Cerebellar cortex (tissue), 1 donor: ENCODE results near the gene ZNF507.
"Not testable (repeated sequence)": the region's sequence is repeated elsewhere in the genome, so short reads cannot be mapped to it uniquely, and the experiment has no call there.

Experiments
- DNase-seq: peaks from one replicate; pipeline ENCODE4 v3.0.0-alpha.2; 2015; ENCODE audit warnings: low spot score

ZNF507 gene

DNA sequence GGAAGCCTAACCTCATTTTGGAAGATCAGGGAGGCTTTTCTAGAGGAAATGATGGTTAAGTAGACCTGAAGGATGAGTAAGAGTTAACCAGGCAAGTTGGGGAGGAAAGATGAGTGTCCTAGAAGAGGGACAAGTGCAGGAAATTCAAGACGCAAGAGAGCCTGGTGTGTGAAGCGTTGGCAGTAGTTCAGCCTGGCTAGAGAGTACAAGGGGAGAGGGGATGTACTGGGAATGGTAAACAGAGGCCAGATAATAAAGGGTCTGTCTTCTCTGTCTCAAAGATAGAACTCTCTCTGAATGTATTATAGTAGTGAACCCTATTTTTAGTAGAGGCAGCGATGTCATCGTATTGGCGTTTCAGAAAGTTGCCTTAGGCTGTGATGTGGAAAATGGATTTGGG is 69.8 kb downstream of the ZNF507 start:
- DNase-seq = no peak

DNA sequence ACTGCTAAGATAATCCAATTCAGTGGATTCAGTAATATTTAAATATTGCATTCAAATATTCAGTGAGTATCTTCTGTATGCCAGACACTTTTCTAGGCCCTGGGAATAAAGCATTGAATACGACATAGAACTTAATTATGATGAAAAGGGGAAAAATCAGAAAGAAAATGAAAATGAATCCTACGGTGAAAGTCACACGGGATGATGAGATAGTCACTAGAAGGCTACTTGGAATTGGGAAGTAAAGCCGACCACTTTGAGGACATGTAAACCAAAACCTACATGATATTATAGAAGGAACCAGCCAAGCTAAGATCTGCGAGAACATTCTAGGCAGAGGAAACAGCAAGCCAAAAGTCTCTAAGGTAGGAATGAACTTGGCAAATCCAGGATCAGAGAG is 70.3 kb downstream of the ZNF507 start:
- DNase-seq = no peak

DNA sequence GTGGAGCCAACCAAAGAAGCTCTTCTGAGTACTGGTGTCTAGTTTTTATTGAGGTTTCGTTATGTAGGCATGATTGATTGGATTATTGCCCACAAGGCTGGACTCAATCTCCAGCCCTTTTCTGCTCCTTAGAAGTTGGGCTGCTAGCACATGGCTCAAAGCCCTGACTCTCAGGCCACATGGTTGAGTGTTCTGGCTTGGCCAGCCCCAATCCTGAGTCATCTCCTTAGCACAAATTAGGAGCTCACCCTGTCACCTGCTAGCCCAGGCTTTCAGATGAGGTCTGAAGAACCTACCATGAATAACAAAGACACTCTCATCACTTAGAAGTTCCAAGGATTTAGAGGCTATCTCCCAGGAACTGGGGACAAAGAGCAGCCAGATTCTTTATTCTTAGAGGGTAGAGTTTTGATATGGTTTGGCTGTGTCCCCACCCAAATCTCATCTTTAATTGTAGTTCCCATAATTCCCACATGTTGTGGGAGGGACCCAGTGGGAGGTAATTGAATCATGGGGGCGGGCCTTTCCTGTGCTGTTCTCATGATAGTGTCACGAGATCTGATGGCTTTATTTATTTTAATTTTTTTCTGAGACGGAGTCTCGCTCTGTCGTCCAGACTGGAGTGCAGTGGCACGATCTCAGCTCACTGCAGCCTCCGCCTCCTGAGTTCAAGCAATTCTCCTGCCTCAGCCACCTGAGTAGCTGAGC is 71.5 kb downstream of the ZNF507 start:
- DNase-seq = no peak

DNA sequence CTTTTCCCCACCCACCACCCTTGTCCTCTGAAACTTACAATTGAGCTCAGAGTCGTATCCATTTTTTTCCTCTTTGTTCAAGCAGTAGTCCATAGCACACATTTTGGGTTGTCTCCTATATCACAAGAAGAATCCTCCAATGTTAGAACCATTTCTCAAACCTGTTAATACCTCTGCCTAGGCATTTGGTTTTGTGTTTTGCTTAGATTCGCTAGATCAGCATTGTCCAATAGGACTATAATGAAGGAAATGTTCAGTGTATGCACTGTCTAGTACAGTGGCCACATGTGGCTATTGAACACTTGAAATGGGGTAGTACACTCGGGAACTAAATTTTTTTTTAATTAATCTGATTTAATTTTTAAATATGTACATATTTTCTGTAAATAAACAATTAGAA is 72.7 kb downstream of the ZNF507 start:
- no peak for DNase-seq

DNA sequence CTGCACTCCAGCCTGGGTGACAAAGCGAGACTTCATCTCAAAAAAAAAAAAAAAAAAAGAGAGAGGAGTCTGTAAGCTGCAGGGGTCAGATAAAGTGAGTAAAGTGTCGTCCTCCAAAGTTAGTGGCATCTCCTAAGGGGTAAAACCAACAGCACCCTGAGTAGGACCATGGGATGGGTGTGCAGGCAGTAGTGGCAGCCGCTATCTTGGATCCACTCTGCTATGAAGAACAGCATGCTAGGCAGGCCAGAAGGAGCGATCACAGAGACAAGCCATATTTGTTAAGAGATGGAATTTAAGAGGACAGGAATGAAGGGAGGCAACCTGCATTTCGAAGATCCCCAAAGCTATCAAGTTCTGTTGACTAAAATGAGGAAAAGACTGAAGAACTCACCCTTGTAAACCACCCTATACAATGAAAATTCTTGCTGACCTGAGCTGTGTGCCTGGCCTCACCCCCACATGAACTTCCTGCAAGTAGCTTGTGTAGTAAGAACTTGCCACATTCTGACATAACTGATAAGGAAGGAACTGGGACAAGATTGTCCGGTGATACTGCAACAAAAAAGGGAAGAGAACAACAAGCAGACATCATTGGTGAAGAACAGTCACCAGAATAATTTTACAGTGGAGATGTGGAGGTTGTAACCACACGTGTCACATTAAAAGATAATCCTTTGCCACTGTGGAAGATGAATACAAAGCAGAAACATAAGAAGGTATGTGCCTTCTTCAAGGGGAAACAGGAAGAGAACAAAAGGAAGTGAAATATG is 76.4 kb downstream of the ZNF507 start:
- DNase-seq = no peak

DNA sequence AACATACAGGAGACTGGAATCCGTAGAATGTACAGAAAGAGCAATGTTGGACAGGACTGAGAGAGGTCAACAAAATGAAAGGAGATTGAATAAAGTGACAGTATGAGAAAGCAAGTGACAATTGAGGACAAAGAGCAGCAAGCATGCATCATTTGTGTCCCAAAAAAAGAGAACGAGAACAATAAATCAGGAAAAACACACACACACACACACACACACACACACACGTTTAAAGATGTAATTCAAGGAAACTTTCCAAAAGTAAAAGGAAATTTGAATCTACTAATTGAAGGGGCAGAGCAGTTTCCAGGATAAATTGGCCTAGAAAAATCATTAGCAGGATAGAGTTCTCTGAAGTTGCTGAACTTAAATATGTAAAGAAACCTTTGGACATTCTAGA is 77.0 kb downstream of the ZNF507 start:
- no peak for DNase-seq

DNA sequence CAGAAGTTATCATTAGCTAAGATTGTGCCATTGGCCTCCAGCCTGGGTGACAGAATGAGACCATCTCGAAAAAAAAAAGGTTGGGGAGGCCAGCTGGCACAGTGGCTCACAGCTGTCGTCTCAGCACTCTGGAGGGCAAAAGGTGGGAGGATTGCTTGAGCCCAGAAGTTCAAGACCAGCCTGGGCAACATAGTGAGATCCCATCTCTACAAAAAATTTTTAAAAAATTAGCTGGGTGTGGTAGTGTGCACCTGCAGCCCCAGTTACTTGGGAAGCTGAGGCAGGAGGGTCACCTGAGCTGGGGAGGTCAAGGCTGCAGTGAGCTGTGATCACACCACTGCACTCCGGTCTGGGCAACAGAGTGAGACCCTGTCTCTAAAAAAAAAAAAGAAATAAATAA is 78.5 kb downstream of the ZNF507 start:
- not testable (repeated sequence) for DNase-seq

DNA sequence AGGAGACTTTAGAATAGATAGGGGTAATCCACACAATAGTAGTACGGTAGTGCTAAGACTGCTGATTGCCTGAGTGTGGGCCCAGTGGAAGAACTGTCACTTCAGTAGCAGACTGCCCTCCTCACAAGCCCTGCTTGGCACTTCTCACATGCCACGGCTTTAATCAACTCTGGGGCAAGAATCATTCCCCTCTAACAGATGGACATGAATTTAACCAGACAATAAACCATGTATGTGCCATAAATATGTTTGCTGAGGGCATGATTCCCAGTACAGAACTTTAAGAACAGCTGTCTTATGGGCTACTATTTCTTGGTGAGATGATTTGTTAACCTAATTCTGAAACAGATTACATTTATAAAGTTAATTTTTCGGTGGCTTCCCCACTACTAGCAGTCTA is 82.1 kb downstream of the ZNF507 start:
- DNase-seq = no peak

DNA sequence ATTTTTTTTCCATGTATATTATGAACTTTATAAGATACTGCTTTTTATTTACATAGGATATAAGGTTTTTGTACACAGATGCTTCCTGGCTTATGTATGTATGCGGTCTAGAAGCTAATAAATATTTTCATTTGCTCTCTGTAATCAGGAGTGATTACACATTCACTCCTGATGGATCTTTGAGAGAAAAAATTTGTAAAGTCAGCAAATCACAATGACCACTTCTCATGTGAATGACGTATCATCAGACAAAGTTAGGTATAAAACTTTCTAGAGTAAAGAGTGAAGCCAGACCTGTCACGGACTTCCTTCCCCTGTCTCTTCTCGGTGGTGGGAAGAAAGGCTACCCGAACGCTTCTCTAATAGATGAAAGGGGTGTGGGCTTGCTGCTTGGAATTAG is 91.3 kb downstream of the ZNF507 start:
- DNase-seq = no peak

DNA sequence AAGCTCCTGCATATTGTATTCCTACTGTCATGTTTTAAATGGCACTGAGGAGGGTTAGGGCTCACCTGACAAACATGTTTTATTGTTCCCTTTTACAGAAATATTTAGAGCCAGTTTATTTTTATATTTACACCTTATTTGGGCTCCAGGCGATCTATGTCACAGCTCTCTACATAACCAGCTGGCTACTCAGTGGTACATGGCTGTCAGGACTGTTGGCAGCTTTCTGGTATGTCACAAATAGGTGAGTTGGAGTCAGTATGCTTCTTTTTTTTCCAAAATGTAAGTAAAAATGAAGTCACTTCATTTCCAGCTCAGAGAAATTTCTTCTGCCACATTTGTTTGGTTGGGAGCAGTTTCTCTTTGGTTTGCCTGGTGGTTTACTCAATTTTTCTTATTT is 91.7 kb downstream of the ZNF507 start:
- DNase-seq = peak; percentile 57
